ENCODE results near the gene GPR25.
"Not testable (repeated sequence)": the region's sequence is repeated elsewhere in the genome, so short reads cannot be mapped to it uniquely, and the experiment has no call there.

The GPR25 gene

GRCh38 chr1:200895801-200896530 lies 23.2 kb downstream of the GPR25 start:
- DNase-seq = no peak

- DNase-seq = no peak
Measured at GRCh38 chr1:200896531-200897196, 23.9 kb downstream of the GPR25 start.

GRCh38 chr1:200897259-200897658 lies 24.5 kb downstream of the GPR25 start:
- no peak for DNase-seq

GRCh38 chr1:200899015-200899386 lies 26.2 kb downstream of the GPR25 start:
- DNase-seq = no peak

- DNase-seq = no peak
Measured at GRCh38 chr1:200899451-200899915, 26.7 kb downstream of the GPR25 start.

- no peak for DNase-seq
Measured at GRCh38 chr1:200899954-200900867, 27.4 kb downstream of the GPR25 start.

- no peak for DNase-seq
Measured at GRCh38 chr1:200900877-200901276, 28.1 kb downstream of the GPR25 start.

- DNase-seq = no peak
Measured at GRCh38 chr1:200901350-200901749, 28.6 kb downstream of the GPR25 start.

GRCh38 chr1:200901796-200902444 lies 29.1 kb downstream of the GPR25 start:
- no peak for DNase-seq

- DNase-seq = no peak
Measured at GRCh38 chr1:200903793-200904192, 31.0 kb downstream of the GPR25 start.

GRCh38 chr1:200904772-200905171 lies 32.0 kb downstream of the GPR25 start:
- DNase-seq = no peak

GRCh38 chr1:200905411-200906052 lies 32.8 kb downstream of the GPR25 start:
- DNase-seq = no peak

- DNase-seq = no peak
Measured at GRCh38 chr1:200906491-200906890, 33.7 kb downstream of the GPR25 start.

- no peak for DNase-seq
Measured at GRCh38 chr1:200907611-200908097, 34.9 kb downstream of the GPR25 start.

- no peak for DNase-seq
Measured at GRCh38 chr1:200908191-200908868, 35.5 kb downstream of the GPR25 start.

- DNase-seq = no peak
Measured at GRCh38 chr1:200909071-200909470, 36.3 kb downstream of the GPR25 start.

- no peak for DNase-seq
Measured at GRCh38 chr1:200909757-200910239, 37.0 kb downstream of the GPR25 start.

GRCh38 chr1:200911361-200911760 lies 38.6 kb downstream of the GPR25 start:
- no peak for DNase-seq

GRCh38 chr1:200911936-200912335 lies 39.2 kb downstream of the GPR25 start:
- DNase-seq = not testable (repeated sequence)

GRCh38 chr1:200912737-200913407 lies 40.1 kb downstream of the GPR25 start:
- DNase-seq = no peak

- no peak for DNase-seq
Measured at GRCh38 chr1:200916152-200916551, 43.4 kb downstream of the GPR25 start.

Data from NCI-H1417 treated with DMSO at 0.1 percent for 48 hours (cell line).